Measurements from ENCODE around the gene FUCA2.

The FUCA2 gene

DNA sequence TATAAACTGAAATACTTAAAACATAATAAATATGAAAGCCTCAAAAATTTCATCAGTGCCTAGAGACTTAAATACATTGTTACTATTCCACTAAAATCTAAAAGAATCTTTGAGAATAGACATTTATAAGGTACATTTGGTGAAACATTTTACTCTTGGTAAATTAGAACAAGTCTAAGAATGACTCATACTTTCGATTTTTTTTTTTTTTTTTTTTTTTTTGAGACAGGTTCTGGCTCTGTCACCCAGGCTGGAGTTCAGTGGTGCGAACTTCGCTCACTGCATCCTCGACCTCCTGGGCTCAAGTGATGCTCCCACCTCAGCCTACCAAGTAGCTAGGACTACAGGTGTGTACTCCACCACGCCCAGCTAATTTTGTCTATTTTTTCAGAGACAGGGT is 6.4 kb downstream of the FUCA2 start:
- TF ChIP-seq, protein P1, sequence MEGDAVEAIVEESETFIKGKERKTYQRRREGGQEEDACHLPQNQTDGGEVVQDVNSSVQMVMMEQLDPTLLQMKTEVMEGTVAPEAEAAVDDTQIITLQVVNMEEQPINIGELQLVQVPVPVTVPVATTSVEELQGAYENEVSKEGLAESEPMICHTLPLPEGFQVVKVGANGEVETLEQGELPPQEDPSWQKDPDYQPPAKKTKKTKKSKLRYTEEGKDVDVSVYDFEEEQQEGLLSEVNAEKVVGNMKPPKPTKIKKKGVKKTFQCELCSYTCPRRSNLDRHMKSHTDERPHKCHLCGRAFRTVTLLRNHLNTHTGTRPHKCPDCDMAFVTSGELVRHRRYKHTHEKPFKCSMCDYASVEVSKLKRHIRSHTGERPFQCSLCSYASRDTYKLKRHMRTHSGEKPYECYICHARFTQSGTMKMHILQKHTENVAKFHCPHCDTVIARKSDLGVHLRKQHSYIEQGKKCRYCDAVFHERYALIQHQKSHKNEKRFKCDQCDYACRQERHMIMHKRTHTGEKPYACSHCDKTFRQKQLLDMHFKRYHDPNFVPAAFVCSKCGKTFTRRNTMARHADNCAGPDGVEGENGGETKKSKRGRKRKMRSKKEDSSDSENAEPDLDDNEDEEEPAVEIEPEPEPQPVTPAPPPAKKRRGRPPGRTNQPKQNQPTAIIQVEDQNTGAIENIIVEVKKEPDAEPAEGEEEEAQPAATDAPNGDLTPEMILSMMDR (IDR thresholded peaks at IDR 0.05; ENCODE audit: unreplicated experiment in 3 of 3): no peak
- Mint-ChIP-seq H3K4me3 (no peak overlapping the region), H3K27ac (no peak overlapping the region), H3K4me1 (peaks cover 11% of the 10 kb centered on the region), H3K27me3 (ENCODE audit: low read depth) (no peaks in the 10 kb centered on the region), H3K9me3 (no peaks in the 10 kb centered on the region), H3K36me3 (ENCODE audit: low read depth) (peaks cover 56% of the 10 kb centered on the region)

DNA sequence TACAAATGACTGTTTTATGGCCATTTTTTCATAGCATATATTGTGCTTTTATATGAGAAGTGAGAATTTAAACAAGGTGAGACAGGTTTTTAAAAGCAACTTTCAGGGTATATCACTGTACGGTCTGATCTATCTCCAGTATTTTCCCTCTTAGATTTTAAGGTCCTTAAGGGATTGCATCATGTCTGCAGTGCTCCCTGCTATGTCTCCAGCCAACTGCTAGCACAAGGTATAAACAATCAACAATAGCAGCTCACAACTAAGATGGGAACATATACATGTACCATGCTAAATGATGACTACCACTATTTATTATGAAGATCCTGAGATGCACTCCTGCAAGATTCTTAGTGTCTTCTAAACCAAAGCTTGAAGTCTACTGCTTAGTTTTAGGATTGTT is 7.2 kb downstream of the FUCA2 start:
- peaks cover 6% of the 10 kb centered on the region for H3K4me1 Mint-ChIP-seq

DNA sequence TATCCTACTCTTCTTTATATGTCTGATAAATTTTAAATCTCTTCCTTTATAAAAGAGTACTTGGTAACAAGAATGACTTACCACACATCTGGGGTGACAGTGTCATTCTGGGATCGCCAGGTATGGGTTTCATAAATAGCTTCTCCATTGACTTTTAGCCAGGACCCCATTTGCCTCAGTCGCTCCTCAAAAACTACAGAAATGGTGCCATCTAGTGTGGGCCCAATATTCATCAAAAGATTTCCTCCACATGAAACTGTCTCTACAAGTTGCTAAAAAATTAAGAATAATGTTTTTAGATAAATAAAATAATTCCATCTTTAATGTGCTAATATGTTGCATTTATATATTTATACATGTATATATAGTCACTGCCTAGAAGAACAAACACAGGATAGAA is 9.7 kb downstream of the FUCA2 start:
- peaks cover 62% of the 10 kb centered on the region for H3K36me3 Mint-ChIP-seq (ENCODE audit: low read depth)

More for the DNA sequence above, 7.2 kb downstream of the FUCA2 start:
- TF ChIP-seq, protein P1 (IDR thresholded peaks at IDR 0.05; ENCODE audit: unreplicated experiment in 3 of 3): no peak
- H3K27me3 Mint-ChIP-seq (ENCODE audit: low read depth): no peaks in the 10 kb centered on the region
- no peak overlapping the region for H3K4me3 Mint-ChIP-seq
- H3K9me3 Mint-ChIP-seq: no peaks in the 10 kb centered on the region
- no peak overlapping the region for H3K27ac Mint-ChIP-seq
- peaks cover 63% of the 10 kb centered on the region for H3K36me3 Mint-ChIP-seq (ENCODE audit: low read depth)

DNA sequence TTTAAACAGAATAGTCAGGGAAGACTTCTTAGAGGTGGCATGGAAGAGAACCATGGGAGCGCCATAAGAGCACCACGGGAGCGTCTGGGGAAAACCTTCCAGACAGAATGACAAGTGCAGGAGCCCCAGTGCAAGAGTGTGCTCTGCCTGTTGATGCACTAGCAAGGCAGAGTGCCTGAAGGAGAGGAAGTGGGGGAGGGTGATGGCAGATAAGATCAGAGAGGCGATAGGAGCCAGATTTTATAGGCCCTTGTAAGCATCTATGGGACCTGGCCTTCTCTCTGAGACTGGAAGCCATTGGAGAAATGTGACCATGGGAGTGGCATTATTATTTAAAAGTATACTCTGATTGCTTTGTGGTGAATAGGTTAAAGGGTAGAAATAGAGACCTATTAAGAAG is 13.1 kb downstream of the FUCA2 start:
- peaks cover 63% of the 10 kb centered on the region for H3K36me3 Mint-ChIP-seq (ENCODE audit: low read depth)
- no peaks in the 10 kb centered on the region for H3K9me3 Mint-ChIP-seq
- H3K4me3 Mint-ChIP-seq: no peak overlapping the region
- no peak overlapping the region for H3K27ac Mint-ChIP-seq
- no peaks in the 10 kb centered on the region for H3K4me1 Mint-ChIP-seq
- H3K27me3 Mint-ChIP-seq (ENCODE audit: low read depth): no peaks in the 10 kb centered on the region
- TF ChIP-seq, protein P1 (IDR thresholded peaks at IDR 0.05; ENCODE audit: unreplicated experiment in 3 of 3): no peak

More for the DNA sequence above, 9.7 kb downstream of the FUCA2 start:
- no peaks in the 10 kb centered on the region for H3K27me3 Mint-ChIP-seq (ENCODE audit: low read depth)
- no peak overlapping the region for H3K27ac Mint-ChIP-seq
- no peaks in the 10 kb centered on the region for H3K4me1 Mint-ChIP-seq
- TF ChIP-seq, protein P1 (IDR thresholded peaks at IDR 0.05; ENCODE audit: unreplicated experiment in 3 of 3): no peak
- no peak overlapping the region for H3K4me3 Mint-ChIP-seq
- H3K9me3 Mint-ChIP-seq: no peaks in the 10 kb centered on the region

DNA sequence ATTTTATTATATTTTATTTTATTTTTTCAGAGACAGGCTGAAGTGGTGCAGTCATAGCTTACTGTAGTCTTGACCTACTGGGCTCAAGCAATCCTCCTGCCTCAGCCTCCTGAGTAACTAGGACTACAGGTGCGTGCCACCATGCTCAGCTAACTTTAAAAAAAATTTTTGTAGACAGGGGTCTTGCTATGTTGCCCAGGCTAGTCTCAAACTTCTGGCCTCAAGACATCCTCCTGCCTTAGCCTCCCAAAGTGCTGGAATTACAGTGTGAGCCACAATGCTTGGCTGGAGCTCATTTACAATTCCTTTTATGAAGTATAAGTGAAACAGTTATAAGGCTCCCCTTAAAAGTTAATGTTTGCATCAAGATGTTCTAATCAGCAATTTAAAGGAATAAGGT is 14.5 kb downstream of the FUCA2 start:
- TF ChIP-seq, protein P1 (IDR thresholded peaks at IDR 0.05; ENCODE audit: unreplicated experiment in 3 of 3): no peak
- H3K27ac Mint-ChIP-seq: no peak overlapping the region
- no peaks in the 10 kb centered on the region for H3K9me3 Mint-ChIP-seq
- H3K27me3 Mint-ChIP-seq (ENCODE audit: low read depth): no peaks in the 10 kb centered on the region
- no peak overlapping the region for H3K4me3 Mint-ChIP-seq
- no peaks in the 10 kb centered on the region for H3K4me1 Mint-ChIP-seq
- peaks cover 61% of the 10 kb centered on the region for H3K36me3 Mint-ChIP-seq (ENCODE audit: low read depth)

DNA sequence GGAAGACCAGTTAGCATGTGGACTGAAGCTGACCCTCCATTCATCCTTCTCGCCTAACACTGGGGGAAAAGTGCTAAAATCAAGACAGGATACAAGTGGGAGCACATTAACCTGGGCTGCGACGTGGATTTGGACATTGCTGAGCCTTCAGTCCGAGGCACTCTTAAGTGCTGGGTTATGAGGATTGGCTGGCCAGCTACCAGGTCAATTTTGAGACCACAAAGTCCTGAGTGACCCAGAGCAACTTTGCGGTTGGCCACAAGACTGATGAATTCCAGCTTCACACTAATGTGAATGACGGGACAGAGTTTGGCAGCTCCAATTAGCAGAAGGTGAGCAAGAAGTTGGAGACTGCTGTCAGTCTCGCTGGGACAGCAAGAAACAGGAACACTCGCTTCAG is 20.7 kb downstream of the FUCA2 start:
- Mint-ChIP-seq H3K27ac (no peak overlapping the region), H3K9me3 (no peaks in the 10 kb centered on the region), H3K4me3 (no peak overlapping the region), H3K36me3 (ENCODE audit: low read depth) (peaks cover 18% of the 10 kb centered on the region), H3K27me3 (ENCODE audit: low read depth) (no peaks in the 10 kb centered on the region), H3K4me1 (no peaks in the 10 kb centered on the region)
- TF ChIP-seq, protein P1 (IDR thresholded peaks at IDR 0.05; ENCODE audit: unreplicated experiment in 3 of 3): no peak

Measured in nephron (organoid).